RWPE2 (cell line): ENCODE data around the gene PIK3R4.

Experiments used
- ATAC-seq: fragments of 200-7000 bp; cut with Tn5 transposase; 3 replicates; pipeline ENCODE4 v1.9.1; 2021; ENCODE audit warnings: low read depth
- DNase-seq: peaks from one replicate; pipeline ENCODE4 v3.0.0-alpha.2; 2020; ENCODE audit warnings: low spot score
- H3K27ac ChIP-seq: fragments of 450-650 bp; 2 replicates; pipeline ENCODE4 v1.5.1; 2017; ENCODE audit warnings: mild to moderate bottlenecking; ENCODE audit not compliant: poor library complexity, severe bottlenecking
- H3K27me3 ChIP-seq: fragments of 250-450 bp; sonication (Bioruptor Pico); 2 replicates; pipeline ENCODE4 v1.5.1; 2021; ENCODE audit warnings: mild to moderate bottlenecking, moderate library complexity; ENCODE audit not compliant: insufficient read depth, poor library complexity, severe bottlenecking
- H3K36me3 ChIP-seq: fragments of 250-450 bp; sonication (Bioruptor Pico); 2 replicates; pipeline ENCODE4 v1.5.1; 2020; ENCODE audit warnings: low read depth, mild to moderate bottlenecking, moderate library complexity
- H3K4me1 ChIP-seq: fragments of 250-450 bp; sonication (Bioruptor Pico); 2 replicates; pipeline ENCODE4 v1.5.1; 2021; ENCODE audit warnings: mild to moderate bottlenecking, moderate library complexity; ENCODE audit not compliant: insufficient read depth, poor library complexity, severe bottlenecking
- H3K4me3 ChIP-seq: fragments of 250-450 bp; sonication (Bioruptor Pico); 2 replicates; pipeline ENCODE4 v1.5.1; 2021; ENCODE audit warnings: mild to moderate bottlenecking, moderate library complexity; ENCODE audit not compliant: severe bottlenecking
- H3K9me3 ChIP-seq: fragments of 250-450 bp; sonication (Bioruptor Pico); 2 replicates; pipeline ENCODE4 v1.5.1; 2021; ENCODE audit warnings: mild to moderate bottlenecking, moderate library complexity; ENCODE audit not compliant: severe bottlenecking
- TF ChIP-seq, protein P1 (sequence below): fragments of 450-650 bp; IDR thresholded peaks from one replicate; pipeline ENCODE4 v1.5.1; 2017; ENCODE audit warnings: mild to moderate bottlenecking, moderate library complexity; ENCODE audit not compliant: poor library complexity, severe bottlenecking

The PIK3R4 gene

GRCh38 chr3:130743354-130743753 lies 3.3 kb downstream of the PIK3R4 start:
- Histone ChIP-seq H3K9me3 (no peaks in the 10 kb centered on the region), H3K36me3 (peaks cover 52% of the 10 kb centered on the region), H3K27ac (no peak overlapping the region), H3K4me1 (peaks cover 24% of the 10 kb centered on the region), H3K27me3 (no peaks in the 10 kb centered on the region), H3K4me3 (no peak overlapping the region)
- no peak for DNase-seq
- ATAC-seq = no peak
- TF ChIP-seq, protein P1, sequence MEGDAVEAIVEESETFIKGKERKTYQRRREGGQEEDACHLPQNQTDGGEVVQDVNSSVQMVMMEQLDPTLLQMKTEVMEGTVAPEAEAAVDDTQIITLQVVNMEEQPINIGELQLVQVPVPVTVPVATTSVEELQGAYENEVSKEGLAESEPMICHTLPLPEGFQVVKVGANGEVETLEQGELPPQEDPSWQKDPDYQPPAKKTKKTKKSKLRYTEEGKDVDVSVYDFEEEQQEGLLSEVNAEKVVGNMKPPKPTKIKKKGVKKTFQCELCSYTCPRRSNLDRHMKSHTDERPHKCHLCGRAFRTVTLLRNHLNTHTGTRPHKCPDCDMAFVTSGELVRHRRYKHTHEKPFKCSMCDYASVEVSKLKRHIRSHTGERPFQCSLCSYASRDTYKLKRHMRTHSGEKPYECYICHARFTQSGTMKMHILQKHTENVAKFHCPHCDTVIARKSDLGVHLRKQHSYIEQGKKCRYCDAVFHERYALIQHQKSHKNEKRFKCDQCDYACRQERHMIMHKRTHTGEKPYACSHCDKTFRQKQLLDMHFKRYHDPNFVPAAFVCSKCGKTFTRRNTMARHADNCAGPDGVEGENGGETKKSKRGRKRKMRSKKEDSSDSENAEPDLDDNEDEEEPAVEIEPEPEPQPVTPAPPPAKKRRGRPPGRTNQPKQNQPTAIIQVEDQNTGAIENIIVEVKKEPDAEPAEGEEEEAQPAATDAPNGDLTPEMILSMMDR = no peak

DNA sequence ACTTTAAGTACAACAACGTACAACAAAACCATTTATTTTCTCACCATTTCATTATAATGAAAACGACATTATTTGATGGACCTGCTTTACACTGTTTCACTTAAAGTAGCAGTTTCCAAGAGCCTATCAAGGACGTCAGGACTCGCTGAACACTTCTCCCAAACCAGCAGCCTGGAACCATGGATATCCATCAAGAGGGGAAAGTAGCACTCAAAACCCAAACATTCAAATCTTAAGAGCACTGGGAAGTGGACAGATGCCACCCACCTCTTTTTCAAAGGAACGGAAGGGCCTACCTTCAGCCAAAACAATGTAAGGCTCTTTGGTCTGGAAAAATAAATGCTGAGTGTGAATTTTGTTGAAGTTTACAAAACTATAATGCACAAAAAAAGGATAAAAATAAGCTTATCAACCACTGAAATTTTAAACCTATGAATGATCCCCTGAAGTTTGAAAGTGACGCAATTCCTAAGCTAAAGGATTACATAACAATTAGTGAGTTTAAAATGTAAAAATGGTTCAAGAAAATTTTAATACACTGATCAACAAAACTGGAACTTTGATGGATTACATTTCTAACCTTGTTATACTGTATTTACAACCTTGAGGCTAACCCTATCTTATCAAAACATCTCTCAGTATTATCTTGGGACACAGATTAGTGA lies 4.6 kb downstream of the PIK3R4 start:
- H3K4me1 ChIP-seq = peaks cover 20% of the 10 kb centered on the region
- H3K27me3 ChIP-seq = no peaks in the 10 kb centered on the region
- no peak for ATAC-seq
- H3K27ac ChIP-seq = no peak overlapping the region
- peaks cover 62% of the 10 kb centered on the region for H3K36me3 ChIP-seq
- no peak overlapping the region for H3K4me3 ChIP-seq
- no peaks in the 10 kb centered on the region for H3K9me3 ChIP-seq
- TF ChIP-seq, protein P1 = no peak
- no peak for DNase-seq

- Histone ChIP-seq H3K27ac (no peak overlapping the region), H3K9me3 (no peaks in the 10 kb centered on the region), H3K27me3 (no peaks in the 10 kb centered on the region), H3K4me3 (no peak overlapping the region), H3K36me3 (peaks cover 74% of the 10 kb centered on the region), H3K4me1 (peaks cover 14% of the 10 kb centered on the region)
- DNase-seq = no peak
- TF ChIP-seq, protein P1 = no peak
- no peak for ATAC-seq
Observed at GRCh38 chr3:130739848-130740247, 6.8 kb downstream of the PIK3R4 start.

DNA sequence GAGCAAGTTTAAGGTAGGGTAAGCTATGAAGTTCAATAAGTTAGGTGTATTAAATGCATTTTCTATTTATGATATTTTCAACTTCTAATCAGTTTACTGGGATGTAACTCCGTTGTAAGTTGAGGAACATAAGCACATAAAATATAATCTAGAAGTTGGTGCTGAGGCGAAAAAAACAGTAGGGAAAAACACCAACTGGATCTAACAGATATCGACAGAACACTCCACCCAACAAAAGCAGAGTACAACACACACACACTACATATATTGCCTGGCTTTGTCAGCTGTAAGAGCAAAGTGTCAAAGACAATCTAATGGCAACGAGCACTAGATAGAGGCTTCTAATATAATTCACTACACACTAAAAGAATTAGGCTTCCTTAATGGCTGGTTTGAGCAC lies 8.4 kb downstream of the PIK3R4 start:
- ATAC-seq = no peak
- no peak overlapping the region for H3K27ac ChIP-seq
- no peaks in the 10 kb centered on the region for H3K27me3 ChIP-seq
- H3K4me1 ChIP-seq = peaks cover 8% of the 10 kb centered on the region
- no peak overlapping the region for H3K4me3 ChIP-seq
- no peak for DNase-seq
- H3K9me3 ChIP-seq = no peaks in the 10 kb centered on the region
- peaks cover 77% of the 10 kb centered on the region for H3K36me3 ChIP-seq
- TF ChIP-seq, protein P1 = no peak

- H3K27ac ChIP-seq = no peak overlapping the region
- H3K27me3 ChIP-seq = no peaks in the 10 kb centered on the region
- no peak overlapping the region for H3K4me3 ChIP-seq
- H3K36me3 ChIP-seq = peaks cover 76% of the 10 kb centered on the region
- DNase-seq (no peak), ATAC-seq (no peak)
- TF ChIP-seq, protein P1 = no peak
- peaks cover 4% of the 10 kb centered on the region for H3K4me1 ChIP-seq
- H3K9me3 ChIP-seq = no peaks in the 10 kb centered on the region
Observed at GRCh38 chr3:130737622-130738021, 9.0 kb downstream of the PIK3R4 start.
